Endodermal cell (in vitro differentiated cells): ENCODE data around the gene COL28A1. TPM values are rescaled to one million over a fixed set of nuclear protein-coding genes. Genes with fewer than 3 reads are reported as not detected.
"Not testable (repeated sequence)": the region's sequence is repeated elsewhere in the genome, so short reads cannot be mapped to it uniquely, and the experiment has no call there.

Experiments used
- DNase-seq: peaks from one replicate; pipeline ENCODE4 v3.0.0-alpha.2; 2017
- H3K27ac ChIP-seq: 2 replicates; pipeline ENCODE4 v1.5.1; 2013; ENCODE audit warnings: mild to moderate bottlenecking, low read depth, low read length, moderate library complexity
- H3K27me3 ChIP-seq: 2 replicates; pipeline ENCODE4 v1.6.1; 2013; ENCODE audit warnings: mild to moderate bottlenecking, low read length, moderate library complexity; ENCODE audit not compliant: insufficient read depth, control insufficient read depth, poor library complexity, severe bottlenecking
- H3K36me3 ChIP-seq: 2 replicates; pipeline ENCODE4 v1.7.0; 2013; ENCODE audit warnings: mild to moderate bottlenecking, low read length, moderate library complexity; ENCODE audit not compliant: control insufficient read depth, insufficient read depth
- H3K4me1 ChIP-seq: one replicate; pipeline ENCODE4 v1.7.0; 2013; ENCODE audit warnings: low read length; ENCODE audit not compliant: control insufficient read depth, insufficient read depth
- H3K4me3 ChIP-seq: 2 replicates; pipeline ENCODE4 v1.5.1; 2013; ENCODE audit warnings: mild to moderate bottlenecking, low read length, moderate library complexity
- H3K9ac ChIP-seq: 2 replicates; pipeline ENCODE4 v1.6.1; 2013; ENCODE audit warnings: mild to moderate bottlenecking, low read length, moderate library complexity; ENCODE audit not compliant: poor library complexity, severe bottlenecking; ENCODE audit errors: extremely low read depth
- H3K9me3 ChIP-seq: 2 replicates; pipeline ENCODE4 v1.6.1; 2013; ENCODE audit warnings: mild to moderate bottlenecking, low read length, moderate library complexity; ENCODE audit not compliant: control insufficient read depth
- H3K27ac Mint-ChIP-seq: 2 replicates; pipeline ENCODE4 v1.8.0; 2020; ENCODE audit warnings: mixed read lengths
- H3K27me3 Mint-ChIP-seq: 2 replicates; pipeline ENCODE4 v1.8.0; 2021; ENCODE audit warnings: mild to moderate bottlenecking, mixed read lengths; ENCODE audit not compliant: insufficient read depth
- H3K36me3 Mint-ChIP-seq: 2 replicates; pipeline ENCODE4 v1.8.0; 2020; ENCODE audit warnings: low read depth, mixed read lengths
- H3K4me1 Mint-ChIP-seq: 2 replicates; pipeline ENCODE4 v1.8.0; 2020; ENCODE audit warnings: mixed read lengths
- H3K4me3 Mint-ChIP-seq: 2 replicates; pipeline ENCODE4 v1.8.0; 2020; ENCODE audit warnings: mild to moderate bottlenecking, moderate library complexity, mixed read lengths
- H3K9me3 Mint-ChIP-seq: 2 replicates; pipeline ENCODE4 v1.8.0; 2020; ENCODE audit warnings: mild to moderate bottlenecking, mixed read lengths
- CTCF ChIP-seq: fragments of 200-600 bp; sonication (generic); conservative IDR thresholded peaks from 2 replicates; pipeline ENCODE4 v1.5.0; 2021; ENCODE audit warnings: antibody characterized with exemption, mild to moderate bottlenecking
- WGBS, 2 experiments: methylation state at CpG; one replicate each; pipeline versions ENCODE4 v1.1.5 to v1.1.7; 2013; ENCODE audit warnings: missing lambda C conversion rate in 2 of 2, mixed read lengths in 1 of 2; ENCODE audit not compliant: insufficient coverage in 1 of 2, insufficient read length in 1 of 2; 5-methylcytosine and 5-hydroxymethylcytosine counted together
- total RNA-seq, 2 donors: library from RNA; stranded (reverse); fragmentation: NEBNext Ultra II Directional in 1 of 2; extraction: Animal tissue kit (Norgen Biotek cat#: 25700) in 1 of 2; gene quantifications; 2 replicates in 1 of 2; 3 replicates in 1 of 2; pipeline ENCODE4 v1.2.1, GENCODE V29; 2021

COL28A1 gene
- total RNA-seq, 2 donors from 2014 or later: 0.44 to 1.2 TPM

GRCh38 chr7:7479275-7479805 lies 56.3 kb downstream of the COL28A1 start:
- H3K4me3 Mint-ChIP-seq: no peak overlapping the region
- 92% methylated on average over 2 of the region's 2 CpGs; no CpG with 5 or more reads in 1 of the 2 experiments for WGBS, 2 experiments
- Histone ChIP-seq H3K27ac (no peak overlapping the region), H3K9ac (no peak overlapping the region), H3K36me3 (no peaks in the 10 kb centered on the region), H3K9me3 (peaks cover 4% of the 10 kb centered on the region), H3K4me3 (no peak overlapping the region), H3K27me3 (no peaks in the 10 kb centered on the region), H3K4me1 (no peaks in the 10 kb centered on the region)
- no peaks in the 10 kb centered on the region for H3K36me3 Mint-ChIP-seq
- DNase-seq: no peak
- no peaks in the 10 kb centered on the region for H3K27me3 Mint-ChIP-seq
- no peak for TF ChIP-seq CTCF
- peaks cover 10% of the 10 kb centered on the region for H3K9me3 Mint-ChIP-seq
- no peaks in the 10 kb centered on the region for H3K4me1 Mint-ChIP-seq
- no peak overlapping the region for H3K27ac Mint-ChIP-seq

DNA sequence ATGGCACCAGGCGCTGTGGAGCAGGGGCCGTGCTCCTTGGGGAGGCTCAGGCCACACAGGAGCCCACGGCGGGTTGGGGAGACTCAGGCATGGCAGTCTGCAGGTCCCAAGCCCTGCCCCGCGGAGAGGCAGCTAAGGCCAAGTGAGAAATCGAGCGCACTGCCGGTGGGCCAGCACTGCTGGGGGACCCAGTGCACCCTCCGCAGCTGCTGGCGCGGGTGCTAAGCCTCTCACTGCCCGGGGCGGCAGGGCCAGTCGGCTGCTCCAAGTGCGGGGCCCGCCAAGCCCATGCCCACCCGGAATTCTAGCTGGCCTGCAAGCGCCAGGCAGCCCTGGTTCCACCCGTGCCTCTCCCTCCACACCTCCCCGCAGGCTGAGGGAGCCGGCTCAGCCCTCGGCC lies 57.1 kb downstream of the COL28A1 start:
- no peaks in the 10 kb centered on the region for H3K36me3 Mint-ChIP-seq
- no peaks in the 10 kb centered on the region for H3K36me3 ChIP-seq
- no peak overlapping the region for H3K27ac ChIP-seq
- no peak overlapping the region for H3K4me3 Mint-ChIP-seq
- H3K9ac ChIP-seq: no peak overlapping the region
- WGBS, 2 experiments: 93 to 100% methylated on average over 5 to 23 of the region's 23 CpGs
- H3K27ac Mint-ChIP-seq: no peak overlapping the region
- no peak for TF ChIP-seq CTCF
- H3K27me3 ChIP-seq: no peaks in the 10 kb centered on the region
- no peaks in the 10 kb centered on the region for H3K4me1 Mint-ChIP-seq
- H3K27me3 Mint-ChIP-seq: no peaks in the 10 kb centered on the region
- DNase-seq: no peak
- peaks cover 10% of the 10 kb centered on the region for H3K9me3 Mint-ChIP-seq
- no peak overlapping the region for H3K4me3 ChIP-seq
- H3K4me1 ChIP-seq: no peaks in the 10 kb centered on the region
- H3K9me3 ChIP-seq: no peaks in the 10 kb centered on the region

DNA sequence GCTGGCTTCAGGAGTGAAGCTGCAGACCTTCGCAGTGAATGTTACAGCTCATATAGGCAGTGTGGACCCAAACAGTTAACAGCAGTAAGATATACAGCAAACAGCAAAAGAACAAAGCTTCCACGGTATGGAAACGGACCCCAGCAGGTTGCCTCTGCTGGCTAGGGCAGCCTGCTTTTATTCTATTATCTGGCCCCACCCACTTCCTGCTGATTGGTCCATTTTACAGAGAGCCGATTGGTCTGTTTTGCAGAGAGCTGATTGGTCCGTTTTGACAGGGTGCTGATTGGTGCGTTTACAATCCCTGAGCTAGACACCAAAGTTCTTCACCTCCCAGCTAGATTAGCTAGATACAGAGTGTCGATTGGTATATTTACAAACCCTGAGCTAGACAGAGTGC lies 58.0 kb downstream of the COL28A1 start:
- 84 to 93% methylated on average over 2 to 7 of the region's 7 CpGs for WGBS, 2 experiments
- DNase-seq, H3K9me3 ChIP-seq, H3K9ac ChIP-seq, H3K36me3 ChIP-seq, H3K27ac ChIP-seq, H3K4me3 Mint-ChIP-seq, H3K4me1 ChIP-seq, H3K27ac Mint-ChIP-seq, H3K36me3 Mint-ChIP-seq, H3K27me3 ChIP-seq, H3K27me3 Mint-ChIP-seq, H3K4me3 ChIP-seq, H3K4me1 Mint-ChIP-seq: not testable (repeated sequence)
- peaks cover 16% of the 10 kb centered on the region for H3K9me3 Mint-ChIP-seq

- no peaks in the 10 kb centered on the region for H3K4me1 ChIP-seq
- H3K4me3 ChIP-seq: no peak overlapping the region
- no peaks in the 10 kb centered on the region for H3K9me3 ChIP-seq
- no peaks in the 10 kb centered on the region for H3K36me3 Mint-ChIP-seq
- no peaks in the 10 kb centered on the region for H3K27me3 ChIP-seq
- H3K4me1 Mint-ChIP-seq: no peaks in the 10 kb centered on the region
- no peak overlapping the region for H3K4me3 Mint-ChIP-seq
- H3K27ac Mint-ChIP-seq: no peak overlapping the region
- H3K27me3 Mint-ChIP-seq: no peaks in the 10 kb centered on the region
- H3K27ac ChIP-seq: no peak overlapping the region
- H3K9me3 Mint-ChIP-seq: peaks cover 21% of the 10 kb centered on the region
- WGBS, 2 experiments: 100% methylated on average over 1 of the region's 1 CpG; no CpG with 5 or more reads in 1 of the 2 experiments
- TF ChIP-seq CTCF: no peak
- DNase-seq: no peak
- no peaks in the 10 kb centered on the region for H3K36me3 ChIP-seq
- no peak overlapping the region for H3K9ac ChIP-seq
Observed at GRCh38 chr7:7476381-7476780, 59.3 kb downstream of the COL28A1 start.
